Bone marrow (tissue), 2 donors: ENCODE data around the gene TM7SF2.

Experiments
- DNase-seq, 2 donors: peaks; one replicate each; lab custom pipeline; 2025; lab: John Stamatoyannopoulos, UW

Gene TM7SF2

DNA sequence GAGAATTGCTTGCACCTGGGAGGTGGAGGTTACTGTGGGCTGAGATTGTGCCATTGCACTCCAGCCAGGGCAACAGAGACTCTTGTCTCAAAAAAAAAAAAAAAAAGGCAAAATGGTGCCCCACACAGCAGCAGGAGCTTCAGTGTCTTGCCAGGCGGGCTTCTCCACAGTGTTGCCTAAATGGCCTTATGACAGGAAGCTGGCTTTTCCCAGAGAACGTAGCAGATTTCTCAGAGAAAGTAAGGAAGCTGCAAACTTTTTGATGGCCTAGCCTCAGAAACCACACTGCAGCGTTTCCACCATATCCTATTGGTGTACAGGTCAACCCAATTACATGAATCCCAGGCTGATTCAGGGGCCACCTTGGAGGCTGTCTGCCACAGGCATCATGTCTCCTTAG, 45.7 kb downstream of the TM7SF2 start:
- DNase-seq: no peak

DNA sequence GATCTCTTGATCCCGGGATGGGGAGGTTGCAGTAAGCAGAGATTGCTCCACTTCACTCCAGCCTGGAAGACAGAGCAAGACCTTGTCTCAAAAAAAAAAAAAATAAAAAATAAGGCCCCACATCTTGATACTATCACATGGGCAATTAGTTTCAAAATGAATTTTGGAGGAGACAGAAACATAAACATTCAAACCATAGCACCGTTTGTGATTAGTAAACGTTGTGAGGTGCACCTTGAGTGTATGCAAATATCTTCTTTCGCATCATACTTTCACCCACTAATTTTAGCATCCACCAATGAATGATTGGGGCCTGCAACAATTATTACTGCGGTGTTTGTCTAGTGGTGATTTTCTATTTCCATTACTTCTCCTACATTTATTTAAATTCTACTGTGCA, 47.3 kb downstream of the TM7SF2 start:
- no peak for DNase-seq

DNA sequence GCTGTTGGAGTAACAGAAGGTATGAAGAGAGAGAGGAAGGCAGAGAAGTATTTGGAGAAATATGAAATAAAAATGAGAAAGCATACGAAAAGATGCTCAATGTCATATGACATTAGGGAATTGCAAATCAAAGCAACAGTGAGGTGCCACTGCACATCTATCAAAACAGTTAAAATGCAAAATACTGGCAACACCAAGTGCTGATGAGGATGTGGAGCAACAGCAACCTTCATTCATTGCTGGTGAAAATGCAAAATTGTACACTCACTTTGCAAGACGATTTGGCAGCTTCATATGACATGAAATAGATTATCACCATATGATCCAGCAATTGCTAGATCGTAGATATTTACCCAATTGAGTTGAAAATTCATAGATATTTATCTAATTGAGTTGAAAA, 49.0 kb downstream of the TM7SF2 start:
- no peak for DNase-seq

DNA sequence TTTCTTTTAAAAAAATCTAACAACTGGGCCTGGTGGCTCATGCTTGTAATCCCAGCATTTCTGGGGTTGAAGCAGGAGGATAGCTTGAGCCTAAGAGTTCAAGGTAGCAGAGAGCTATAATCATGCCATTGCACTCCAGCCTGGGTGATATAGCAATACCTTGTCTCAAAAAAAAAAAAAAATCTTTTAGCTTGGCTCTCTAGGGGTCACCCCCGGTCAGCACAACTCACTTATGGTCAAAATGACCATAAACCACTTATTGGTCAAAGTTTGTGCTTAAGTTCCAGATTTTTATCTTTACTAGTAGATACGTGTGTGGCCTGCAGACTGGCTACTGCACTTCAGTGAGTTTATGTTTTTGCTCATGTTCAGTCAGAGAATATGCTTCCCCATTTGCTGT, 52.0 kb downstream of the TM7SF2 start:
- no peak for DNase-seq
